COR-L47 (cell line): Measurements from ENCODE around the gene MMEL1.
"Not testable (repeated sequence)": the region's sequence is repeated elsewhere in the genome, so short reads cannot be mapped to it uniquely, and the experiment has no call there.

Source experiments
- DNase-seq: peaks from one replicate; lab custom pipeline; 2025; lab: John Stamatoyannopoulos, UW

Gene MMEL1

DNA sequence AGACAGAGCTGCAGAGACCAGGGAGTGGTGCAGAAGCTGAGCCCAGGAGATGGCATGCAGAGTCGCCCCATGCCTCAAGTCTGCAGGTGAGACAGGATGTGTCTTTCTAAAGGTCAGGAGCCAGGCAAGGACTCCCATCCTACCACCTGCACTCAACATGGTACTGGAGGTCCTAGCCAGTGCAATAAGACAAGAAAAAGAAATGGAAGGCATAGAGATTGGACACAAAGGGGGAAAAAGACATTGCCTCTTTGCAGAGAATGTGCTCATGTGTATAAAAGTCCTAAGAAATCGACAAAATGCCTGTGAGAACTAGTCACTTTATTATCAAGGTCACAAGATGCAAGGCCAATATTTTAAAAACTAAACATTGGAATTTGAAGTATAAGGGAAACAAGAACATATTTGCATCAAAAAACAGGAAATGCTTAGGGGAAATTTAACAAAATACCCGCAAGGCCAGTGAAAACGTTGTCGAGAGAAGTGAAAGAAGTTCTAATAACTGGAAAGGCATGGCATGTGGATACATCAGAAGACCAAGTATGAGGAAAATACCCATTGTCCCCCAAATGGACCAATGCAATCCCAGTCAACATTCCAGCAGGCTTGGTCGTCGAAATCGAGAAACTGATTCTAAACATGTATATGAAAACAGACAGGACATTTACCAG is 59.4 kb downstream of the MMEL1 start:
- no peak for DNase-seq

DNA sequence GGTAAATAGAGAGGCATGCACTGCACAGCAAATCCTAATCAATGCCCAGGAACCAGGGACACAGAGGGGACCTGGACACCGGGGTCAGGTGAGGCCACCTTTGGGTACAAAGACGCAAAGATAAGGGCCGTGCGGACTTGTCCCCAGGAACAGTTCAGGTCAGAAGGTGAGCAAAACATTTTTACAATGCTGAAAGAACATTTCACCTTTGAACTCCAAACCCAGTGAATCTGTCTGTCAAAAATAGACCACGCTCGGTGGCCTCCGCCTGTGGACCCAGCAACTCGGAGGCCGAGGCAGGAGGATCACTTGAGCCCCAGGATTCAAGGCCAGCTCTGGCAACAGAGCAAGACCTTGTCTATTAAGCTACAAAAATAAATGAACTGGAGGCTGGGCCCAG is 61.5 kb downstream of the MMEL1 start:
- DNase-seq: no peak

DNA sequence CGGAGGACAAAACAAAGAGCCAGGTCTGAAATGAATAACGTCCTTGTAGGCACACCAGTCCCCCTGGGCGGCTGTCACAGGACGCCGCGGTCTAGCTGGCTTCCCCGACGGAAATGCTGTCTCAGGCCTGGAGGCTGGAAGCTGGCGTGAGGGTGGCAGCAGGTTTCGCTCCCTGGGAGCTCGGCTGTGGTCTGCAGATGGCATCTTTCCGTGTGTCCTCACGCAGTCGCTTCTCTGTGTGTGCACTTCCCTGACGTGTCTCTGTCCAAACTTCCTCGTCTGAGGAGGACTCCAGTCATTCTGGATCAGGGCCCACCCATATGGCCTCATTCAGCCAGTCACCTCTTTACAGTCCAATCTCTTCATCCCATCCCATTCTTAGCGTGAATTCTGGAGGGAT is 62.5 kb downstream of the MMEL1 start:
- DNase-seq: no peak

DNA sequence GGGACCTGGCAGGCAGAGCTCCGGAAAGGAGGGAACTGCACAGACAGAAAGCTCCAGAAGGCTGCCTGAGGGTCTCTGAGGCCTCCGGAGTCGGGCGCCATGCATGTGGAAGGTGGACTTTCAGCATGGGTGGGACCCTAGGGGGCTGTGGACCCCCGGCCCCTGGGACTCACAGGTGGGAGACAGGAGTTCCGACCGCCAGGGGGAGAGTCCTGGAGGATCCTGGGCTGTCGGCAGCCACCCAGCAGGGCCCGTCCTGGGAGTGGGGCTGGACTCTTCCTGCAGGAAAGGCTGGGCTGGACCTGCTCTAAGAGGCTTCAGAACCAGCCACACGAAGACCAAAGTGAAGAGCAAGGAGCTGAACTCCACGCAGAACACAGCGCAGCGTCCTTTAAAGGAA is 63.1 kb downstream of the MMEL1 start:
- not testable (repeated sequence) for DNase-seq

DNA sequence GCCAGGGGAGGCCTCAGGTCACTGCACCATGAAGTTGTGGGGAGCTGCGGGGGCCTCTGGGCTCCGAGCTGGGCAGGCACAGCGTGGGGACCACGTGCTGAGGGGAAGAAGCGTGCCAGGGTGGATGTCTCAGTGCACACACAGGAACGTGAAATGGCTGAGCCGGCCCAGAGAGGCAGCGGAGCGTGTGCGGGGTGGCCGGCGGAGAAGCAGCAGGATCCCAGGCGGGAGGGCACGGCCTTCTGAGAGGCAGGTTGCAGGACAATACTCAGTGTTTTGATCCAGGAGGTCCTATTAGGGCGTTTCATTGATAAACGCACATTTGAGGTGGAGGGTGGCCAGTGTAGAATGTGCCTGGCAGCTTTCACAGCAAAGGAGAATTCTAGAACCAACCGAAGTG is 63.8 kb downstream of the MMEL1 start:
- no peak for DNase-seq

DNA sequence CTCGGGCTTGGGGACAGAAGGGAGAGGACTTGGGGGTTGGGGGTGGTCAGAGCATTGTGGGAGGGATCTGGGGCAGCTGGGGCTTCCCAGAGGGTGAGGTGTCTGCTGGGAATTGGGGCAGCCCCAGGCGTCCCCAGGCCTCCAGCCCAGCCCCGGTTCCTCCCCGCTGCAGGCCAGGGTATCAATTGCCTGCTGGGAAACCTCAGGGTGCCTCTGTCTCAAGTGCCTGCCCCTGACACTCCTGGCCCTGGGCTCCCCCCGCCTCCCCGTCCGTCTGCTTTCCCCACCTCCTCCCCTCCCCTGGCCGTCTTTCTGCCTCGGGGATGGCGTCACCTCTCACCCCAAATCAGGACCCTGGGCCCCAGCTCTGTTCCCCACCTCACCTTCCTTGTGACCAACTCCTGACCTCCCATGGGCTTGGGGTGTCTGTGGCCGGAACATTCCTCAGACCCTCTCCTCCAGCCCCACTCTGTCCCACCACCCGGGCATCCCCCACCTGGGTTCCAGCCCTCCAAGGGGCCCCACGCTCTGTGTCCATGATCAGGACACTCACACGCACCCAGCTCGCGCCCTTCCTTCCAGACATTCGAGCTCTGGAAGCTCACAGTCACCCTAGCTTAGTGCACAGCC is 64.5 kb downstream of the MMEL1 start:
- DNase-seq: not testable (repeated sequence)

DNA sequence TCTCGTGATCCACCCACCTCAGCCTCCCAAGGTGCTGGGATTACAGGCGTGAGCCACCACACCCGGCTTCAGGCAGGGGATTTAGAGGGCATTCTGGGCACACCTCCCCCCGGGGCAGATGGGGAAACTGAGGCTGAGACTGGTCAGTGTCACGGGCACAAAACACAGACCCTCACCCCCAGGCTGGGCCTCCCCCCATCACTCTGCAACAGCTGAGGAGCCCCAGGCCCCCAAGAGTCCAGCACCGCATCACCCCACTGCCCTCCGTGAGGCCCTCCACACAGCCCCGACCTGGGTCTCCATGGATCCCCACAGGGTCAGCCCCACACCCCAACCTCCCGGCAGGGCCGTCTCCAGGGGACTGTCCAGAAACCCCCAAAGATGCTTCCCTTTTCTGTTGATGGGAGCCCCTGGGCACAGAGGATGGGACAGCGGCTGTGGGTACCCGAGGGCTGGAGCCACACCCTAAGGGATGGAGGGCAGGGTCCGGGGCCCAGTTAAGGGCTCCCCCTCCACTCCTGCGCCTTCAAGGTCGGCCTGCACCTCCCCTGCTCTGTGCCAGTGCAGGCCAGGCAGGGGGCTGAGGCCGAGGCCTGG is 65.6 kb downstream of the MMEL1 start:
- DNase-seq: no peak

DNA sequence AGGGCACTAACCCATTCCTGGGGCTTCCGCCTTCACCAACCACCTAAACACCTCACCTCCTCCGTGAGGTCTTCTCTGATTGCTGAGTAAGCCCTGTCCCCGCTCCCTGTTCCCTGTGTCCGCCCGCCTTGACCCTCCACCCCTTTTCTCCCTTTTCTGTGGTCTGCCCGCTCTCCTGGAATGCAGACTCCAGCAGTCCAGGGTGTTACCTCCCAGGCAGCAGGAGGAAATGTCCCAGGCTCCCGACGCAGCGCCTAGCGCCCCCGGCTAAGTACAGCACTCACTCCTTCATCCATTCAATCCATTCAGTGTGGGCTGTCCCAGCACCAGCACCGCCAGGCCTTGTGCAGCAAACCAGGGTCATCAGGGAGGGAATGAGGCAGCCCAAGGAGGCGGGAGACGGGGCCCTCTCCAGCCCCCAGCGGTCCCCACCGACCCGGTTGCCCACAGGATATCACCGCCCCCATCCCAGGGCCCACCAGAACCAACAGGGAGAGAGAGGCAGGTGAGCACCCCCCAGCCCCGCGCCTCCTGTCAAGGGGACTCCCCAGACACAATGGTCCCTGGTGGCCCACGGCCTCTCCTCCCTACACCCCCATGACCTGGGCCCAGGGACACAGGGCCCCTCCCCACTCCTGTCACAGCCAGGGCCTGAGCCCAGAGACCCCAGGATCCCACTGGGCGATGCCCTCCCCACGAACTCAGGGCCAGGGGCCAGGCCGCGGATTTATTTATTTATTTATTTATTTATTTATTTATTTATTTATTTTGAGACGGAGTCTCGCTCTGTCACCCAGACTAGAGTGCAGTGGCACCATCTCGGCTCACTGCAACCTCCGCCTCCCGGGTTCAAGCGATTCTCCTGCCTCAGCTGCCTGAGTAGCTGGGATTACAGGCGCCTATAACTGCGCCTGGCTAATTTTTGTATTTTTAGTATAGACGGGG is 66.4 kb downstream of the MMEL1 start:
- DNase-seq: no peak

DNA sequence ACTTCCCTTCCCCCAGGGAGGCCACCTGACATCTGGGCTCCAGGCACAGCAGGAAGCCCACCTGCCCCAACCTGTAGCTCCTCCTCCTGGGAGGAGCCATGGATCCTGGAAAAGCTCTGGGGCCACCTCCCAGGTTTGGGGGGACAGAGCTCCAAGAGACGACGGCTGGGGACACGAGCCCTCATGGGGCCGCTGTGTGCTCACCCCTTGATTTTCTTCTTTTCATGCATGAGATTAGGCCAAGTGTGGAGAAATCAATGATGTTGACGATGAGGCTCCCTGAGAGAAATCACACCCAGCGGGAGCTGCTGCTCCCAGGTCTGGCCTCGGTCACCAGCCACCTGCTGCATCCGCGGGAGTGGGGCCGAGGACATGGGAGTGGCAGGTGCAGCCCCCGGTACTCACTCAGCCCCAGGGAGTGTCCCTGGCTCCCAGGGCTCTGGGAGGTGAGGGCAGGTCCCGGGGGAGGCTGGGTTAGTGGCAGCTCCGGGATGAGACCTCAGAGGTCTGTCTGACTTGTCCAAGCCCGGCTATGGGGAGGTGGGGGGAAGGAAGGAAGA is 67.9 kb downstream of the MMEL1 start:
- peak; percentile 66 for DNase-seq

DNA sequence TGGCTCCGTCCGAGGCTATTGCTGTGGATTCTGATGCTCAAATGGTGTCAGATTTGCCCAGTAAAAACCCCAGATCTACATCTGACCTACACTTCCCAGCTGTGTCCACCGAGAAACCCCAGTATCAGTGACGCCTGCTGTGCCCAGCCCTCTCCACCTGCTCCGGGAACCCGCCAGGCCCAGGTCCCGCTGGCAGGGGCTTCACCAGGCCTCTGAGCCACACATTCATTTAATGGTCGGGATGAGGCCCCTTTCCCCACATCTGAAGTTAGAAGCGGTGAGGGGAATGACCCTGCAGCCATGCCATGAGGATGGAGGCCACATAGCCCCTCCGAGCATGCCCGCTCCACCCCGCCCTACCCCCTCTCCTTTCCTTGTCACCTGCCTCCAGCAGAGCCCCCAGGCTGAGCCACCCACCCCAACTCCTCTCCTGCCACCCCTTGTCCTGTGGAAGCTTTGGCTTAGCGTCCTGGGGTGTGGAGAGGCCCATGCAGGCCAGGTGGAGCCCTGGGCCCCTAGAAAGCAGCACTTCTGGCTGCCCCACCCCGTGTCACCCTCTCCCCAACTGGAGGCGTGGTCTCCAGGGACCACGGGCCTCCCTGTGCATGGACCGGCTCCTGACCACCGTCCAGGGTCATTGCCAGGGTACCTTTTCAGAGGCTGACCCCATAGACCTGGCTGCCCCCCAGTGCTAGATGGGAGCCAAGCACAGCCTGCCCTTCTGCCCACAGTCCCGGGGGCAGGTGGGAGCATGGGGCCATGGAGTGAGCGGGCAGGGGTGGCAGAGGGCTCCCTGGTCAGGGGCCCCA is 68.6 kb downstream of the MMEL1 start:
- DNase-seq: no peak

DNA sequence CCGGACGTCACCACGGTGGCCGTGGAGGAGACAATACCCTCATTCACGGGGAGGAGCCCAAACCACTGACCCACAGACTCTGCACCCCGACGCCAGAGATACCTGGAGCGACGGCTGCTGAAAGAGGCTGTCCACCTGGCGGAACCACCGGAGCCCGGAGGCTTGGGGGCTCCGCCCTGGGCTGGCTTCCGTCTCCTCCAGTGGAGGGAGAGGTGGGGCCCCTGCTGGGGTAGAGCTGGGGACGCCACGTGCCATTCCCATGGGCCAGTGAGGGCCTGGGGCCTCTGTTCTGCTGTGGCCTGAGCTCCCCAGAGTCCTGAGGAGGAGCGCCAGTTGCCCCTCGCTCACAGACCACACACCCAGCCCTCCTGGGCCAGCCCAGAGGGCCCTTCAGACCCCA is 69.6 kb downstream of the MMEL1 start:
- no peak for DNase-seq

DNA sequence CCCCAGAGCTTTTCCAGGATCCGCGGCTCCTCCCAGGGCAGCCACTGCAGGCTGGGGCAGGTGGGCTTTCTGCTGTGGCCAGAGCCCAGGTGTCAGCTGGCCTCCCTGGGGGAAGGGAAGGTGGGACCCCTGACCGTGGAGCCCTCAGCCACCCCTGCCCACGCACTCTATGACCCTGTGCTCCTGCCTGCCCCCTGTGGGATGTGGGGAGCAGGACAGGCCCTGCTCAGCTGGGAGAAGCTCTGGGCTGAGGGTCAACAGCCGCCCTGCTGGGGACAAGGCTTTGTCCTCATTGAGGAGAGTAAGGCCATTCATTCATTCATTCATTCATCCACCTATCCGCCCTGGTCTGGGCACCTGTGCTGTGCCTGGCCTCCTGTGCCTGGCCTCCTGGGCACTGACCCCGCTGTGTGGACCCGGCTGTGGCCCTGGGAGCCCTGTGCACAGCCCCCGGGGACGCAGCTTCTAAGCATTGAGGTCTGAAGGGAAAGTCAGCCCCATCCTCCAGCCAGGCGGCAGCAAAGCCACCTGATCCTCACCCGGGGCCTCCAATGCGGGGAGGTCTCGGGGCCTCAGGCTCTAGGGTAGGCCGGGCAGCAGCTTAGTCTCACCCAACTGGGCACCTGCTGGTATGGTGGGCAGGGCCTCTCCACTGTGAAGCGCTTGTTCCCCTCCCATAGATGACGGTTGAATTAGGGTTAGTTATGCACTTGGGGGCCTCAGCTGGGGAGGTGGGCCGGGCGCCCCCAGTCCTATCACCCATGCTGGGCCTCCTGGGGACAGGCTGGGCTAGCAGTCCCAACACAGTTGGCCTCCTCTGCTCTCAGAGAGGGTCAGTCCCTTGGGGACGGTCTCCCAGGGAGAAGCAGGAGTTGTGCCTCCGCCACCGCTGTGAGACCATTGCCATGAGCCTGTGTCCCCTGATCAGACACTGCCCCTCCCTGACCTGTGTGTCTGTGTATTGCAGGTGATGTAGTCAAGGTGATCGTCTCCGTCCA is 70.6 kb downstream of the MMEL1 start:
- no peak for DNase-seq

DNA sequence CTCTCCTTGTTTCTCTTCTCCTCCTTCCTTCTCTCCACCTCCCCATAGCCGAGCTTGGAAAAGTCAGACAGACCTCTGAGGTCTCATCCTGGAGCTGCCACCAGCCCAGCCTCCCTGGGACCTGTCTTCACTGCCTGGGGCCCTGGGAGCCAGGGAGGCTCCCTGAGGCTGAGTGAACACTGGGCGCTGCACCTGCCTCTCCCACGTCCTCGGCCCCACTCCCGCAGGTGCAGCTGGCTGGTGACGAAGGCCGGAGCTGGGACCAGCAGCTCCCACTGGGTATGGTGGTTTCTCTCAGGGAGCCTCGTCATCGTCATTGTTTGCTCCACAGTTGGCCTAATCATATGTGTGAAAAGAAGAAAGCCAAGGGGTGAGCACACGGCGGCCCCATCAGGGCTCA is 71.4 kb downstream of the MMEL1 start:
- peak; percentile 37 for DNase-seq

DNA sequence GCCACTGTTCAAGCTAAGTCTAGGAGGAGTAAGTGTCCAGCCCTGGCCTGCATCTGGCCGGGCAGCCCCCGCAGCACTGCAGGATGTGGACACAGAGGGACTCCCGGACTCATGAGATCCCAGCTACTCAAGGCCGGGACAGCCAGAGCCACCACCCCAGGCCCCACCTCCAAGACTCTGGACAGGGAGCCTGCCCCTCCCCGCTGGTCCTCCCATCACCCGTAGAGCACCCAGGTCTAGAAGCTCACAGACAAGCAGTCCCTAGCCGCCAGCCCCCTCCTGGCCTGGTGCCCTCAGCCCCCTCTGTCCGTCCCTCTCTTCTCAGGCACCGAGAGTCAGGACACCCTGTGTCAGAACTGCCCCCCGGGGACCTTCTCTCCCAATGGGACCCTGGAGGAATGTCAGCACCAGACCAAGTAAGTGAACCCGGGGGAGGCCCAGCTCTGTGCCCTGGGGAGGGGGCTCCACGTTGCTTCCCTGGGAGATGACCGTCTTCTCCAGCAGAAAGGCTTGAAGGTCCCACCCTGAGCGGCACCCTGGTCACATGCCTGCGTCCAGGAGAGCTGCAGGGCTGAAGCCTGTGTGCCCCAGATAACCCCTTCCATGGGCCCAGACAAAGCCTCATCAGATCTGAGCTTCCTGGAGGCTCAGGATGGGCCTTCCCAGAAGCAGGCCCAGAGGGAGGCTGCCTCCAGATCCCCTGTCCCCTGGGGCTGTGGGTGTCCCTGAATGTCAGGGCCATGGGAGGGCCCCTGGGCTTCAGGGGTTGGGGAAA is 72.3 kb downstream of the MMEL1 start:
- no peak for DNase-seq

DNA sequence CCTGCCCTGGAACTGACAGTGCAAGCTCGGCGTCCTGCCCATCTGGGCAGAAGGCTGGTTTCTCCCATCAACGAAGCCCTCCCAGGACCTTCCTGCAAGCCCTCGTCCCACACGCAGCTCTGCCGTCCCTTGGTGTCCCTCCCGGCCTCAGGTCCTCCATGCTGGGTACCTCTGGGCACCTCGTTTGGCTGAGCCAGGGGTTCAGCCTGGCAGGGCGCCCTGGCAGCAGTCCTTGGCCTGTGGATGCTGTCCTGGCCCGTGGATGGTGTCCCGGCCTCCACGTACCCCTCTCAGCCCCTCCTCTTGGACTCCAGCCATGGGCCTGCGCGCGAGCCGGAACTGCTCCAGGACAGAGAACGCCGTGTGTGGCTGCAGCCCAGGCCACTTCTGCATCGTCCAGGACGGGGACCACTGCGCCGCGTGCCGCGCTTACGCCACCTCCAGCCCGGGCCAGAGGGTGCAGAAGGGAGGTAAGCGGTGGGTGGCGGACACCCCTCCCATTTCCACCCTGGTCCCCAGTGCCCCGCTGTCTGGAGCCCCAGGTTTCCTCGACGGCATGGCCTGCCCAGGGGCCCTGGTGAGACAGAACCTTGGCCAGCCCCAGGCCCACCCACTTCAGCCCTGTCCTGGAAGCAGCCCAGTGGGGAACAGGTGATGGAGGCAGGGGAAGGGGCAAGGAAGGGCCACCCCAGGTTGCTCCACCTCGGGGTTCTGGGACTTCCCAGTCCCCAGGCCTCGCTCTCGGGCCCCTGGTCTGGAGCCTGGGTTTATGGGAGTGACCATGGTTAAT is 73.1 kb downstream of the MMEL1 start:
- DNase-seq: no peak

DNA sequence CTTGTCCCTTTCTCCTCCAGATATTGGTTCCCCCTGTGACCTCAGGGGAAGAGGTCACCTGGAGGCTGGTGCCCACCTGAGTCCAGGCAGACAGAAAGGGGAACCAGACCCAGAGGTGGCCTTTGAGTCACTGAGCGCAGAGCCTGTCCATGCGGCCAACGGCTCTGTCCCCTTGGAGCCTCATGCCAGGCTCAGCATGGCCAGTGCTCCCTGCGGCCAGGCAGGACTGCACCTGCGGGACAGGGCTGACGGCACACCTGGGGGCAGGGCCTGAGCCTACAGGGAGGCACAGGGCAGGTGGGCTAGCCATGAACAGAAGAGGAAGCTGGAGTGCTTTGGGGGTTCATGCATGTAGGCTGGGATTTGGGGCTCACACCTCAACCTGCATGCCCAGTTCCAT is 74.0 kb downstream of the MMEL1 start:
- DNase-seq: no peak

DNA sequence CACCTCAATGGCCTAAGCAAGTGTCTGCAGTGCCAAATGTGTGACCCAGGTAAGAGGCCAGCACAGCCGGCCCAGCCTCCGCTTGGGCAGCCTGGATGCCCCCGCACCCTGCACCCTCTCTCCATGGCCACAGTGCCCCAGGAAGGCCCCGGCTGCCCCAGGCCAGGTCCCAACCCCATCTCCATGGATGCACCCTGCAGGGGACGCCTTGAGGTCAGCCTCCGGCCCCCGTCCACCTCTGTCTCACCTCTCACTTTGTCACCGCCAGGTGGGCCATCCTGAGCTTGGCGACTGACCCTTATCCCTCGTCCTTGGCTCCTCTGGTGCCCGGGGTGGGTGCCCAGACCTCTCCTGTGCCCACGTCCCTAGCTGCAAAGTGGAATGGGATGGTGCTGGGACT is 74.4 kb downstream of the MMEL1 start:
- DNase-seq: no peak
